Left forelimb (tissue), 1 donor: ENCODE data around the gene CCDC186.

Source experiments
- DNase-seq: peaks from one replicate; pipeline ENCODE4 v3.0.0-alpha.2; 2018; ENCODE audit warnings: low spot score

Gene CCDC186

GRCh38 chr10:114110174-114110972, 63.6 kb downstream of the CCDC186 start:
- no peak for DNase-seq

DNA sequence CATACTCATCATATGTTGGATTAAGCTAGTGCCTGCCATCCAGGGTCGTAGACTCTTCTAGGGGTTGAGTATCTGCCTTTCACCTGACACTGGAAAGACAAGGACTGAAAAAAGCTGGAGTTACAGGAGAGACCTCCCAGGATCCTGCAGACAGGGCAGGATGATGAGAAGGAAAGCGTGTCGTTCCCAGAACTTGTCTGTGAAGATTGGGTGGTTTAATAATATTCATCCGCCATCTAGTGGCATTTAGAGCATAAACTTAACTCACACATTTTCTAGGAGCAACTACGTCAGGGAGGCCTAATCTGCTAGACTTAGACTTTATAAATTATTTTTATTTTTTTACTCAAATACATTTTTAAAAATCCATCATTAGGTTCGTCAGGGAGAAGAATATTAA, 70.7 kb downstream of the CCDC186 start:
- no peak for DNase-seq

GRCh38 chr10:114102256-114102655, 71.7 kb downstream of the CCDC186 start:
- no peak for DNase-seq

DNA sequence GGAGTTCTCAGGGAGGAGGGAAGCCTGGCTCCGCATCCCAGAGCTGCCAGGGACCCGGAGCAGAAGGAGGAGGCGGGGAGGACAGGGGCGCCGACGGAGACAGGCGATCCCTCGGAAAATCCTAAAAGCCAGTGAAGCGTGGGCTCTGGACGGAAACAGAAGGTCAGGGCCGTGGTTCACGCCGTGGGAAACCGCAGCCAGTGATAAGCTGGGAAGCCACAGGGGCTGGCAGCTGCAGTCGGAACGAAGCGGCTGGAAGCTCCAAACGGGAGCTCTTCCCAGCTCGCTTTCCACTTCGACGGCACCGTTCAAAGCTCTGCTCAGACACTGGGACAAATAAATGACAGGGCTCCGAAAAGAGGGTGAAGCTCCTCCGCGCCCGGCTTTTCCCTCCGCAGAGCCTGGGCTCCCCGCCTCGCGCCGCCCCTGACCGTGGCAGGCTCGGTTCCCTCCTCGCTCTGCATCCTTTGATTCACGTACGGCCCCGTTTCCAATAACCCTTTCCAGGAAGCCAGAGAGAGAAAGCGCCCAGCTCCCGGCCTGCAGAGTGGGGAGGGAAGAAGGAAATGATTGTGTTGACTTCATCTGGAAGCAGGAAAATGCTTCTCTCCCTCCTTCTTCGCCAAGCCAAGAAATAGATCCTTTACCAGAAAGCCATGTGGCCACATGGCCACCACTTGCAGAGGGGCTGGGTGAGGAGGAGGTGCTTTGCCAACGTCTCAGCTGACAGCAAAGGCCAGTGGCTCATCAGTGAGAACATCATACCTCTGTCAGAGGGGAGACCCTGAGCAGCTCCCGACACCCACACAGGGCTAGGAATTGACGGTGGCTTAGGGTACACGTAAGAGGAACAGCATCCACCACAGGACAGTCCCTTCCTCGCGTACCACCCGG, 72.9 kb downstream of the CCDC186 start:
- DNase-seq = peak; percentile 79

DNA sequence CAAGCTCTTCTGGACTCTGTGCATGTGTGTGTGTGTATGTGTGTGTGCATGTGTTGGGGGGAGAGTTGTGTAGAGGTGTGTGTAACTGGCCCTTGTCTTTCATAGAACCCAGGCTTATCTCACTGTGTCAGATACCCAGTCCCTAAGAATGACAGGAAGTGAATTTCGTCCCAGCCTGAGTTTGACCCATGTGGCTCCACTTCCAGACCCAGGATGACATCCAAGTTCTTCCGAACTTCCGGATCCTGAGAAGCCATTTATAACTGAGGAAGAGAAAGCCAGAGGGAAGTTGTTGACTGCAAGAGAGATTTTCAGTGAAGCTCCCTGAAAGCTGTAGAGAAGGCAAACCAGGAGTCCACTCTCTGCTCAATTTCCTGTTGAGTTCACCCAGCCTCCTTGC, 77.1 kb downstream of the CCDC186 start:
- DNase-seq = no peak

GRCh38 chr10:114095559-114096337, 78.3 kb downstream of the CCDC186 start:
- DNase-seq = no peak

- no peak for DNase-seq
Observed at GRCh38 chr10:114094795-114095194, 79.2 kb downstream of the CCDC186 start.

- DNase-seq = no peak
Observed at GRCh38 chr10:114087655-114088054, 86.3 kb downstream of the CCDC186 start.

DNA sequence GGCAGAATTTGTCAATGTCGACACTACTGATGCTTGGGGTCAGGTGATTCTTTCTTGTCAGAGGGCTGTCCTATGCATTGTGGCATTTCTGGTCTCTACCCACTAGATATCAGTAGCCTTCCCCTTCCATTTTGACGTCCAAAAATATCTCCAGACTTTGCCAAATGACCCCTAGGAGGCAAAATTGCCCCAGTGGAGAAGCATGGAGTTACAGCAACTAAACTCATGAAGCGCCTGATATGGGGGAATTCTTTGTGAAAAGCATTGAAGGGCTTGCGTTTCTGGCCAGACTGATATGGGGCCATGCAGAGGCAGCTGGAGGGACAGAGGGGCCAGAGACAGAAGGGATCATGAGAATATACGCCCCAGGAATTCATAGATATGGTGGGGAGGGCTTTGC, 86.7 kb downstream of the CCDC186 start:
- no peak for DNase-seq

DNA sequence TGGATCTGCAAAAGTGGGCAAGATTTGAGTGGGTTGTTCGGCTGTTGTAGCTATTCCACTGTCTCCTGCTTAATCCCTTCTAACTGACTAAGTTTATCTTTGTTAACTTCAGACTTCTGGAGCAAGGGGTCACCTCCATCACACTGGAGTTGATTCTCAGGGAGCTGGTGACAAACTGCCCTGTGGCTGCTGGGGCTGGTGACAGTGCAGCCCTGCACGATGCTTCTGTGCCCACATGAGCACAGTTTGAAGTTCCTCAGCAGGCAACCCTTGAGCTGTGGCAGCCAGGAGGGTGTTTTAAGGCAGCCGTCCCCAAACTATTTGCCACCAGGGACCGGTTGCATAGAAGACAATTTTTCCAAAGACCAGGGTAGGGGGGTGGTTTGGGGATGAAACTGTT, 89.8 kb downstream of the CCDC186 start:
- DNase-seq = no peak

DNA sequence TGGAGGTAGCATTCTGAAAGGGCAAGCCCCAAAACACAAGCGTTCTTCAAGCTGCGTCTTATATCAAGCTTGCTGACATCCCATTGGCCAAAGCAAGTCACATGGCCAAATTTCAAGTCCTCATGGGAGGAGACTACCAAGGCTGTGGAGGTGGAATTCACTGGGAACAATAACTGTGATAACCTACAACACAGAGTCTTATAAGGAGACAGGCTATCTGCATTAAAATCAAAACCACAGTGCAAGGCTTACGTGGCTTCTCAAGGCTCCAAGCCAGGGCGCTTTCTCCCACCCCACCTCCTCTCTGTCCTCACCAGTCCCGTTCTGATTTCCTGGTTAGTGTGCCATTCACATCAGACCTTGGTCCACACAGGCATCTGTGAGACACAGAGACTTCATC, 91.0 kb downstream of the CCDC186 start:
- no peak for DNase-seq

- no peak for DNase-seq
Observed at GRCh38 chr10:114081911-114082583, 92.0 kb downstream of the CCDC186 start.

DNA sequence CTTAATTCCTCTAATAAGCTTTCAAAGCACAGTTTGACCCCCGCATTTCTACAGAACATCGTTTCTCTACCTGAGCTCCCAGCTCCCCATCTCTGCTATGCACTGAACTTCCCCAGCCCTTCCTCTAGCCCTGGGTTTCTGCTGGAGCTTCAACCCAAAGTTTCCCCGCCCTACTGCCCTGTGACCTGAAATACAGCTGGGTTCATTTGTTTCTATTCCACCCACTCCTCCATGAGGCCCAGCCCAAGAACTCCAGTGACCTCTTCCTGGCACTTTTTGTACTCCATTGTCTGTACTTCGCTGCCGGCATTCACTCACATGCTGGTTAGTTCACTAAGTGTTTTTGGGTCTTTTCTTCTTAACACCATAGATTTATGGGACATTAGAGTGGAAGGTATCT, 94.6 kb downstream of the CCDC186 start:
- no peak for DNase-seq

- DNase-seq = no peak
Observed at GRCh38 chr10:114078346-114078745, 95.7 kb downstream of the CCDC186 start.

GRCh38 chr10:114077815-114078219, 96.2 kb downstream of the CCDC186 start:
- no peak for DNase-seq

DNA sequence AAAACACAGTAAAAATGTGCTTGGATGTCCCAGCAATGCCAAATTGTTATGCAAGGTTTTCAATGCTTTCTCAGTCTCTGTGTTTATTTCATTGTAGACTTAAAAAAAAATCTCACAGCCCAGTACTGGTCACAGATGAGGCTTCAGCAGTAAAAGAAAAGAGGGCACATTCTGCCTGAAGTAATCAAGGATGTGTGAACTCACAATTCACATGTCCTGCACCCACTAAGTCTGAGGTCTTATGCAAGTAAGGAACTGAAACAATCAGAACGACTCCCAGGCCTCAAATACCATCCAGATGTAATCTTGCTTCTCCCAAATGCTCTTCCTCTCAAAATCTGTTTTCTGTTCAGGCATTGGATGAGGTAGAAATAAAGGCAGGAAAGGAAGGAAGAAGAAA, 96.7 kb downstream of the CCDC186 start:
- DNase-seq = no peak

GRCh38 chr10:114075093-114075492, 98.9 kb downstream of the CCDC186 start:
- DNase-seq = no peak

DNA sequence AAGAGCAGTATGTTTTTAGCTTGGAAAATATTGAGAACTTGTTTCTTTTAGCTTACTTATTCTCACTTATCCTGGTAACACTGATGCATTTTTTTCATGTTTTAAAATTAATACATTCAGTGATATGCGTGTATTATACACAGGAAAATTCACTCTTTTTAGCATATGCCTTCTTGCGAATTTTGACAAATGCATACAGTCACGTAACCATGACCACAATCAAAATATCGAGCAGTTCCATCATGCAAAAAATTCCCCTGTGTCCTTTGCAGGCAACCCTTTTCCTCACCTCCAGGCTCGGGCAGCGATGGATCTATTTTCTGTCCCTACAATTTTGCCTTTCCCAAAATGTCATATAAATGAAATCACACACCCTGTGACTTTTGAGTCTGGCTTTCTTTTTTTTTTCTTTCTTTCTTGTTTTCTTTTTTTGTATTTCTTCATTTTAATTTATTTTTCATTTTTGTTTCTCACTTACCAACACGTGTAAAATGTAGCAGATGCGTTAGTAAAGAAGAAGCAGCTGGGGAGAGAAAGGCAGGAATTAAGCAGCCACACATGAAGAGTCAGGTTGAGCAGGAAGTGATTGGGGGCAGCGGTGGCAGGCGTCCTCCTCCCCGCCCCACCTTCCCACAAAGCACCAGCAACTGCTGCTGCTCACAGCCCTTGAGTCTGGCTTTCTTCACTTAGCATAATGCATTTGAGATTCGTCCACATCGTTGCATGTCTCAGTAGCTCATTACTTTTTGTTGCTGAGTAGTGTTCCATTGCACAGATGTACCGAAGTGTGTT, 100.4 kb downstream of the CCDC186 start:
- DNase-seq = no peak

GRCh38 chr10:114071178-114071577, 102.8 kb downstream of the CCDC186 start:
- DNase-seq = no peak
